ENCODE data around the gene XPA.

DNA sequence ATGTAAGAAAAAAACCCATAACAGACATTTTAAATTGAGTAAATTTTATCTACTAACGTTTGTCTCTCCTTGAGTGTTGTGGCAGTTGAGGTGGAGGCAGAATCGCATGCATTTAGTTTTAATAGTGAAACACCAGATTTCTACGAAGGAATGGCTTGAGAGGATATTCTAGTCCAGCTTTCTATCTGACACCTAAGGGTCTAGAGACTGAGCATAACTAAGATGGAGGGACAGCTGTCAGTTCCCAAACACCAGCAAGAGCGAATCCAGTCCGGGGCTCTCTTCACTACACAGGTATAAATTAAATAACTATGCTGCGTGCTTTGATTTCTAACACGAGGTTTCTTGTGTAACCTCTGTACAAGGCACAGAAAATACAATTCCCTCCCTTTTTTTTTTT, 62.1 kb downstream of the XPA start:
- TF ChIP-seq, protein P1, sequence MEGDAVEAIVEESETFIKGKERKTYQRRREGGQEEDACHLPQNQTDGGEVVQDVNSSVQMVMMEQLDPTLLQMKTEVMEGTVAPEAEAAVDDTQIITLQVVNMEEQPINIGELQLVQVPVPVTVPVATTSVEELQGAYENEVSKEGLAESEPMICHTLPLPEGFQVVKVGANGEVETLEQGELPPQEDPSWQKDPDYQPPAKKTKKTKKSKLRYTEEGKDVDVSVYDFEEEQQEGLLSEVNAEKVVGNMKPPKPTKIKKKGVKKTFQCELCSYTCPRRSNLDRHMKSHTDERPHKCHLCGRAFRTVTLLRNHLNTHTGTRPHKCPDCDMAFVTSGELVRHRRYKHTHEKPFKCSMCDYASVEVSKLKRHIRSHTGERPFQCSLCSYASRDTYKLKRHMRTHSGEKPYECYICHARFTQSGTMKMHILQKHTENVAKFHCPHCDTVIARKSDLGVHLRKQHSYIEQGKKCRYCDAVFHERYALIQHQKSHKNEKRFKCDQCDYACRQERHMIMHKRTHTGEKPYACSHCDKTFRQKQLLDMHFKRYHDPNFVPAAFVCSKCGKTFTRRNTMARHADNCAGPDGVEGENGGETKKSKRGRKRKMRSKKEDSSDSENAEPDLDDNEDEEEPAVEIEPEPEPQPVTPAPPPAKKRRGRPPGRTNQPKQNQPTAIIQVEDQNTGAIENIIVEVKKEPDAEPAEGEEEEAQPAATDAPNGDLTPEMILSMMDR (IDR thresholded peaks at IDR 0.05; ENCODE audit: control extremely low read depth in 1 of 3, insufficient read depth in 1 of 3, low read depth in 1 of 3, low read length in 3 of 3), result no peak
- no peak for TF ChIP-seq CREB1 (IDR thresholded peaks at IDR 0.05)
- TF ChIP-seq PHF8 (conservative IDR thresholded peaks at IDR 0.05; ENCODE audit: low read depth, low read length), result no peak
- no peak for TF ChIP-seq RFX5 (IDR thresholded peaks at IDR 0.05; ENCODE audit: borderline replicate concordance, low read depth, low read length)
- no peak for TF ChIP-seq BCL11A (IDR thresholded peaks at IDR 0.05; ENCODE audit: low read depth in 2 of 2, low read length in 2 of 2)
- no peak for TF ChIP-seq CBX5 (IDR thresholded peaks at IDR 0.05; ENCODE audit: low read depth, low read length)
- TF ChIP-seq TAF1 (IDR thresholded peaks at IDR 0.05; ENCODE audit: low read depth, low read length), result no peak
- TF ChIP-seq, protein P2, sequence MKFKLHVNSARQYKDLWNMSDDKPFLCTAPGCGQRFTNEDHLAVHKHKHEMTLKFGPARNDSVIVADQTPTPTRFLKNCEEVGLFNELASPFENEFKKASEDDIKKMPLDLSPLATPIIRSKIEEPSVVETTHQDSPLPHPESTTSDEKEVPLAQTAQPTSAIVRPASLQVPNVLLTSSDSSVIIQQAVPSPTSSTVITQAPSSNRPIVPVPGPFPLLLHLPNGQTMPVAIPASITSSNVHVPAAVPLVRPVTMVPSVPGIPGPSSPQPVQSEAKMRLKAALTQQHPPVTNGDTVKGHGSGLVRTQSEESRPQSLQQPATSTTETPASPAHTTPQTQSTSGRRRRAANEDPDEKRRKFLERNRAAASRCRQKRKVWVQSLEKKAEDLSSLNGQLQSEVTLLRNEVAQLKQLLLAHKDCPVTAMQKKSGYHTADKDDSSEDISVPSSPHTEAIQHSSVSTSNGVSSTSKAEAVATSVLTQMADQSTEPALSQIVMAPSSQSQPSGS (IDR thresholded peaks at IDR 0.05; ENCODE audit: low read length), result no peak
- TF ChIP-seq POLR2AphosphoS5 (IDR thresholded peaks at IDR 0.05; ENCODE audit: low read depth, low read length), result no peak
- no peak for TF ChIP-seq POLR2A (IDR thresholded peaks at IDR 0.05; ENCODE audit: control extremely low read depth in 1 of 2, low read depth in 2 of 2, low read length in 2 of 2)
- TF ChIP-seq CHD2 (IDR thresholded peaks at IDR 0.05; ENCODE audit: low read length), result no peak
